NCI-H2081 (cell line): ENCODE data around the gene SLIT1.

Experiments used
- DNase-seq, 2 experiments: peaks; one replicate each; lab custom pipeline; 2025; lab: John Stamatoyannopoulos, UW

SLIT1 gene

DNA sequence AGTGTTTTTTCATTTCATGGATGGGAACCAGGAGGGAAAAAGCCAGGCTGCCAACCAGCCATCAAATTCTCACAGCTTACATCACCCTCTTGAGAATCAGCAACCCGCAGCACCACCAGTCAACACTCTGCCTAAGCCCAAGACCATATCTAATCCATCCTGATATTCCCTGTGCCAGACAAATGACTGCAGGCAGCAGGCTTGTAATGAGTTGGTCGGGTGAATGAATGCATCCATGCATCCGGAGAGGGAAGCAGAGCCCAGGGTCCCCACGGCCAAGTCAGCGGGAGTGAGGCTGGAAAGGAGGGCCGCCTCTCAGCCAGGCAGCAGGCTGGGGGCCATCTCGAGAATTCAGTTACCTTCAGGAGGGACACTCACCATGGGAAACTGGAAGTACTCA is 46.9 kb downstream of the SLIT1 start:
- no peak for DNase-seq

GRCh38 chr10:97138174-97138573 is 47.6 kb downstream of the SLIT1 start:
- no peak for DNase-seq

DNA sequence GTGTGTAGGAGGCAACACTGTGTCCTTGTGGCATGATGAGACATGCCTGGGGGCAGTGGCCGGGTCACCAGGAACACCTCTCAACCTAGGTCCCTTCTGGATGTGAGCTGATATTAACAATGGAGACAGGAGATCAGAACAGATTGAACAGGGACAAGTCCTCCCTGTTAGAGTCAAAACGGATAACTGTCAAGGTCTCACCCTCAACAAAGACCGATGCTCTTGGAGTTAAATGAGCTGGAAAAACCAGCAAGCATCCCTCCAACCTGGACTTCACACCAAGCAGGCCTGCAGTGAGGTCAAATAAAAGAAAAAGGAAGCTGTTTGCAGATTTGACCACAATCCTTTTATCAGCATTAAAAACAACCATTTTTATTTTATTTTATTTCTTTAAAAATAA is 49.0 kb downstream of the SLIT1 start:
- DNase-seq, result no peak

DNA sequence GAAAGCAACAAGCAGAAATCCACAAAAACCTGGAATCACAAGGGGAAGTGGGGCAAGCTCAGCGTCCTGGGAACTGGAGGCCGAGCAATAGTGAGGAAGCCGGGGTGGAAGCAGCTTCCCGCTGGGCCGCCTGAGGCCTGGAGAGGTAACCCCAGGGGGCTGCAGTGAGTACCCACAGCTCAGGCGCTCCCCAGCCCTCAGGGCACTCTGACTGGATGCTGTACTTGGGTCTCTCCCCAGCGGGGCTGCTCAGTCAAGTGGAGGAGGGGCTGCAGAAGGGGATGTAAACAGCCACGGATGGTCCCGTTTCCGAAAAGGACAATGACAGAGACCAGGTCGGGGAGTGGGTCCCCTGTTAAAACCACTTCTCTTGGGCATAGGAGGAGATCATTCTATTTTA is 50.3 kb downstream of the SLIT1 start:
- DNase-seq, result no peak

GRCh38 chr10:97134983-97135382 is 50.8 kb downstream of the SLIT1 start:
- no peak for DNase-seq

DNA sequence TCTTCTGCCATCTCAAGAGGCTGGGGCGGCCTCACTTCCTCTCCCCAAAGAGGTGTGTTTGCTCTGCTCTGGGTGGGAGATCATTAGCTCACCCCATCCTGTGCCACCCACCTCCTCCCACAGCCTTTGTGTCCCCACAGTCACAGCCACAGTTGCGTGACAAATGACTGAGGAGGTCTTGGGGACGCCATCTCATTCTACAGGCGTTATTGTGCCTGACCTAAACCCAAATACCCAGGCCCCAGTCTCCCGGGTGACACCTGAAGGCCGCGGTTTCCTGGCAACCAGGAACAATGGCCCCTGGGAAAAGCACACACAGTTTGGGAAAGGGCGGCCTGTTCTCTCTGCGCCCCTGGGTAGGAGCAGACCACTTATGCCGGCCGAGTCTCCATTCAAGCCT is 51.6 kb downstream of the SLIT1 start:
- no peak for DNase-seq

DNA sequence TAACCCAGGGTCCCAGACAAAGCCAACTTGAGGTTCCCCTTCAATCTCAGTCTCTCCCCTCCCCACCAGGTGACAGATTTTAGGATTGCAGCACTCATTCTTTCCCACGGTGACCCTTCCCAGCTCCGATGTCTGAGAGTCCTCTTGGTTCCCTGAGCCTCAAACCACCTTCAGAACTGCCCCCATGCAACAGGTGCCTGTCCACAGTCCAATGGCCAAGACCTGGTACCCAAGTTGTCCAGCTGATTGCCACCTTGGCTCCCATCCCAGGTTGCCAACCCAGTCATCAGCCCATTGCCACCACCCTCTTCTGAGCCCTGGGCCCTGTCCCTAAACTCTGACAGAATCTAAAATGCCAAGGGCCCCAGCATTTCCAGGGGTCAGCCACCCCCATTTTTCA is 53.5 kb downstream of the SLIT1 start:
- DNase-seq, result no peak

GRCh38 chr10:97131666-97132065 is 54.1 kb downstream of the SLIT1 start:
- DNase-seq, result no peak

DNA sequence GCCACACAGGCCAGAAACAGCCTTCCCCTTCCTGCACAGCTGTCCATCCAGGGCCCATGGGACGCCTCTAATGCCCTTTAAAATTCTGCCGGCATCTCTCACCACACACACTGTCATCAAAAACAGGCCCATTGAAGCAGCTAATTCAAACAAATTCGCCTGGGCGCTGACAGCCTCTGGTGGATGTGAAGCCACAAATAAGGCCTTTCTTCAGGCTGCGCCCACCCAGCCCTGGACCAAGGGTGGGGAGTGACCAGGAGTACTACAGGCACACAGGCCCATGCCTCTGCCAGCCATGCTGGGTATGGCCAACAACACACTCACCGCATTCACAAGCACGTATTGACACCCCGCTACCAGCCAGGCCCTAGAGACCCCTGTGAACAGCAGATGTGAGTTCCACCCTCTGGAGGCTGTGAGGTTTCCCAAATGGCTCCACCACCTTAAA is 54.6 kb downstream of the SLIT1 start:
- no peak for DNase-seq

GRCh38 chr10:97129666-97130065 is 56.1 kb downstream of the SLIT1 start:
- DNase-seq, result no peak

- no peak for DNase-seq
These were observed 57.1 kb downstream of the SLIT1 start for GRCh38 chr10:97128516-97129154.

GRCh38 chr10:97128039-97128492 is 57.7 kb downstream of the SLIT1 start:
- DNase-seq, result no peak

GRCh38 chr10:97127509-97127908 is 58.2 kb downstream of the SLIT1 start:
- no peak for DNase-seq

DNA sequence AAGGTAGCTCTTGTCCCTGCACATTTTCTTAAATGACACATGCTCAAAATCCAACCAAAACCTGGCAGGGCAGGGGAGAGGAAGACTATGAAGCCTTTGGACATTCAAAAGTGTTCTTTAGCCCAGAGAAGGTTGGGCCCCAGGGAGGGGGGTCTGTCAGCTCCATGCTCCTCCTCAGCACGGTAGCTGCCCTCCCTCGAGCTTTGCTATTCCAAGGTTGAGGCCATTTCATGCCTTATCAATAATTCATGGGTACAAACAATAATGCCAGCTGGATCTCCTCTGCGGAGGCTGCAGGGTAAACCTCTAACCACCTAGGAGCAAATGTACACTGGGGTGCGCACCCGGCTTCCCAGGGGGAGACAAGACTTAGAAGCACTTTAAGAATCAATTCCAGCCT is 61.5 kb downstream of the SLIT1 start:
- no peak for DNase-seq

DNA sequence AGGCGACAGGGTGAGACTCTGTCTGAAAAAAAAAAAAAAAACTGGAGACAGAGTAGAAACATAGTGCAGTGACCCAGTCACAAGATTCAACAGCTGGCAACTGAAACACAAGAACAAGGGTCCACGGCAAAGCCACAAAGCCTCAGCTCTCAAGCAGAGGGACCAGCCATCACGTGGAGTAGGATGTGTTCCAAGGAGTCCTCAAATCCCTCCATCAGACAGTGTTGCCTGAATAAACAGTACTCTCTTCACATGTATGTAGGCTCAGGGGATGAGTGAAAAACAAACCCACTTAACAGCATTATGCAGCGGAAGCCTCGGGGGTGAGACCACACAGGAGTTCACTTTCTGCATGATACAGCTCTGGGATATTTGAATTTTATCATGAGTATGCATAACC is 62.0 kb downstream of the SLIT1 start:
- DNase-seq, result no peak

GRCh38 chr10:97121041-97121440 is 64.7 kb downstream of the SLIT1 start:
- DNase-seq, result no peak

- no peak for DNase-seq
These were observed 65.4 kb downstream of the SLIT1 start for GRCh38 chr10:97120370-97120769.

DNA sequence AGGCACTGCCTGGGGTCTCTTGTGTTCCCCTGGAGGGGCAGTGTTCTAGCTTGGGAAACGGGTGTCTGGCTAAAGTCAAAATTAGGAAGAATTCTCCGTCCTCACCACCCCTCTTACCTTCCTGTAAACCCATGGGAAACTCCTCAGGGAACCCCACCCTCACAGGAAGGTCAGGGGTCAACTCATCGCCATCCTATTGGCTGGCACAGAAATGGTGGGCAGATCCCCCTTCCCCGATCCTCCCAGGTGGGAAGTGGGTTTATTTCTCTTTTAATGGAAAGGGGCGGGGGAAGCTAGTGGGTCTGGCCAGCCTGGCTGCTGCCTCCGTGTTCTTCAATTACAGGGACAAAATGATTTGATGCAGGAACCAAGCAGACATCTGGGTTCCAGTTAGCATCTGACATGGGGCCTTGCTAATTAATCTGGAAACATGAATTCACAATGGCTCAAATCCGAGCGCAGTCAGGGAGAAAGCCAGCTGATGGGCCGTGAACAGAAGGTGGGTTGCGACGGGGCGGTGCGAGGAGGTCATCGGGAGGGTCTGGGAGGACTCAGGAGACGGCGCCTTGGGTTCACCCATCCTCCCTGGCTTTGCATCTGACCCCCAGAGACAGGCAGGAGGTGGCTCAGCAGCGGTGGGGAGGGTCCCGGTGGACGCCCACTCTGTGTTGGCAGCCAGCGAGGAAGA is 66.6 kb downstream of the SLIT1 start:
- no peak for DNase-seq

GRCh38 chr10:97117372-97117771 is 68.4 kb downstream of the SLIT1 start:
- DNase-seq, result no peak

DNA sequence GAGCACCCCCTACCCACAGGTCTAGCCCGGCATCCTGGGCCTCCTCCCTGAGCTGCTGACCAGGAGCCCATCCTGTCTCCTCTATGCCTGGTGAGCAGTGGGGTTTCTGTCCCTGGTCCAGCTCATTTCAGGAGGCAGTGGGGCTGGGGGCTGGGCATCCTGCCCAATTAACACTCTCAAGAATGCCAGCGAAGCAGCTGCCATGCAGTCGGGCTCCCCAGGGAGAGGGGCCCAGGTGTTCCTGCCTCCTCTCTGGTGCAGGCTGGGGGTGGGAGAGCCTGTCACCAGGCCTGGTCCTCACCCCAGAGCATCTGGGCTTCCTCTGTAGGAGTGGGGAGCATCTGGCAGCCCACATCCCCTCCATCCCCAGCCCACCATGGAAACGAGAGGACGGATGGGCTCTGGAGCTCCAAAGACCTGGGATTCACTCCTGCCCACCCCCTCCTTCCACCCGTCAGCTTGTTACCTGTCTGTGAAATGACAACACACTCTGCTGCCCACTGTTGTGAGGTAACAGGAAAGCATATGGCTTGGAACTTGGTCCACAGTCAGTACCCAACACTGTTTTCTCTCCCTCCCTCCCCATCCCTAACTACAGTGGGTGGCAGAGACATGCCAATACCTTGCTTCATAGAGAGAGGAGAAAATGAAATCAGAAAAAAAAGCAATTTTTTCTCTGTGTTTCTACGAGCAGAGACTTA is 69.1 kb downstream of the SLIT1 start:
- peak in 1 of 2 experiments; percentile 55 for DNase-seq

- DNase-seq, result no peak
These were observed 69.9 kb downstream of the SLIT1 start for GRCh38 chr10:97115846-97116245.

DNA sequence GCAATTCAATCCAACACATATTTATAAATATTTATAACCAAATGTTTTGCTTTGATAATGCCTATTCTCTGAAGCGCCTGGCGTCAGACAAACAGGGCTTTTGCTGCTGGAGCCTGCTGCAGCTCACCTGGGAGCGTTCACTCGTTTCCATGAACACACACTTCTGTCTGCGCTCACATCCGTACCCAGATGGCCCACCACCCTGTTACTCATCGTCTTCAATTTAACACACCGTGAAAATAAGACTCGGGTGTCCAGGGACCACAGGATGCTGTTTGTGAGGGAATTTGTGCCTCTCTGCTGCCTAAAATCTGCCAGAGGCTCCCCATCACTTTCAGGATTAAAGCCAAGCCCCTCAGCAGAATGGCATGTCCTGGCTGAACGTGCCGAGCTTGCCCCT is 74.1 kb downstream of the SLIT1 start:
- no peak for DNase-seq

DNA sequence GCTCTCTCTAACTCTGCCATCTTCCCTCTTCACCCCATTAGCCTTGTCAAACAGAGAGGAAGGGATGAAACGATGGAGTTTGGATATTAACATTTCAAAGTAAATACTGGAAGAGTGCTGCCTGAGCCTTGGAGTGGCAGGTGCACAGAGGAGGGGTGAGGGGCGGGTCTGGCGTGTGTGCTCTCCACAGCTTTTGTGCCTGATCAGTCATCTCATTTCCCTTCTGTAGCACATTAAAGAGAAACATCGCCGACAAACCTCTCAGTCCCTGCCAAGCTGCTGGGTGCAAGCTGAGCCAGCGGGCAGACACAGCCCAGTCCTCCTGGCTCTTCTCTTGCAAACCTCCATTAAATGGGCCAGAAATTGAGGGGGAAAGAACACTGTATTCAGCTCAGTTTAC is 76.2 kb downstream of the SLIT1 start:
- DNase-seq, result peak in 1 of 2 experiments; percentile 65
